ENCODE measurements around the gene FUBP3. TPM values are rescaled to one million over a fixed set of nuclear protein-coding genes. Genes with fewer than 3 reads are reported as not detected.
"Not testable (repeated sequence)": the region's sequence is repeated elsewhere in the genome, so short reads cannot be mapped to it uniquely, and the experiment has no call there.

FUBP3 gene
- polyA plus RNA-seq, 1 experiment, result 31.2 TPM

- Histone ChIP-seq H3K27ac (ENCODE audit: low read depth, low read length) (no peak overlapping the region), H3K9me3 (ENCODE audit: control insufficient read depth, insufficient read depth, low read length) (peaks cover 5% of the 10 kb centered on the region), H3K4me3 (ENCODE audit: low read depth, low read length) (no peak overlapping the region), H3K27me3 (ENCODE audit: control insufficient read depth, insufficient read depth, low read length) (peaks cover 36% of the 10 kb centered on the region)
- DNase-seq (ENCODE audit: low read depth, low spot score), result no peak
- CTCF ChIA-PET, result no interaction called here
- TF ChIP-seq CTCF (IDR thresholded peaks at IDR 0.05; ENCODE audit: low read depth, low read length), result no peak
- POLR2A ChIA-PET, result no interaction called here
Measured at GRCh38 chr9:130555968-130556367, 23.4 kb upstream of the FUBP3 start.

- Histone ChIP-seq H3K27ac (ENCODE audit: low read depth, low read length) (no peak overlapping the region), H3K4me3 (ENCODE audit: low read depth, low read length) (no peak overlapping the region), H3K9me3 (ENCODE audit: control insufficient read depth, insufficient read depth, low read length) (peaks cover 5% of the 10 kb centered on the region), H3K27me3 (ENCODE audit: control insufficient read depth, insufficient read depth, low read length) (peaks cover 36% of the 10 kb centered on the region)
- no peak for DNase-seq (ENCODE audit: low read depth, low spot score)
- POLR2A ChIA-PET, result no interaction called here
- TF ChIP-seq CTCF (IDR thresholded peaks at IDR 0.05; ENCODE audit: low read depth, low read length), result no peak
- CTCF ChIA-PET, result no interaction called here
Measured at GRCh38 chr9:130556396-130557076, 22.8 kb upstream of the FUBP3 start.

GRCh38 chr9:130557077-130557468, 22.3 kb upstream of the FUBP3 start:
- TF ChIP-seq CTCF (IDR thresholded peaks at IDR 0.05; ENCODE audit: low read depth, low read length), result no peak
- Histone ChIP-seq H3K4me3 (ENCODE audit: low read depth, low read length) (no peak overlapping the region), H3K9me3 (ENCODE audit: control insufficient read depth, insufficient read depth, low read length) (peaks cover 5% of the 10 kb centered on the region), H3K27me3 (ENCODE audit: control insufficient read depth, insufficient read depth, low read length) (peaks cover 34% of the 10 kb centered on the region), H3K27ac (ENCODE audit: low read depth, low read length) (no peak overlapping the region)
- POLR2A ChIA-PET, result no interaction called here
- CTCF ChIA-PET, result no interaction called here
- DNase-seq (ENCODE audit: low read depth, low spot score), result no peak

GRCh38 chr9:130561056-130561455, 18.3 kb upstream of the FUBP3 start:
- CTCF ChIA-PET, result no interaction called here

GRCh38 chr9:130562525-130562924, 16.9 kb upstream of the FUBP3 start:
- H3K4me3 ChIP-seq (ENCODE audit: low read depth, low read length); H3K9me3 ChIP-seq (ENCODE audit: control insufficient read depth, insufficient read depth, low read length); CTCF ChIA-PET; H3K27me3 ChIP-seq (ENCODE audit: control insufficient read depth, insufficient read depth, low read length); DNase-seq (ENCODE audit: low read depth, low spot score); H3K27ac ChIP-seq (ENCODE audit: low read depth, low read length): not testable (repeated sequence)
- POLR2A ChIA-PET, result interaction anchor here (0.7 kb wide), 1 partner anchor 51 kb away, joined by 7 read pairs; no protein-coding TSS in a partner anchor

More at GRCh38 chr9:130561056-130561455, 18.3 kb upstream of the FUBP3 start:
- no peaks in the 10 kb centered on the region for H3K9me3 ChIP-seq (ENCODE audit: control insufficient read depth, insufficient read depth, low read length)
- no peak overlapping the region for H3K4me3 ChIP-seq (ENCODE audit: low read depth, low read length)
- H3K27me3 ChIP-seq (ENCODE audit: control insufficient read depth, insufficient read depth, low read length), result peaks cover 17% of the 10 kb centered on the region
- POLR2A ChIA-PET, result no interaction called here
- no peak for TF ChIP-seq CTCF (IDR thresholded peaks at IDR 0.05; ENCODE audit: low read depth, low read length)
- H3K27ac ChIP-seq (ENCODE audit: low read depth, low read length), result no peak overlapping the region
- DNase-seq (ENCODE audit: low read depth, low spot score), result no peak

All from AG04450 (cell line).